Central memory CD8-positive, alpha-beta T cell (primary cell): ENCODE results near the gene TRIM8.
"Not testable (repeated sequence)": the region's sequence is repeated elsewhere in the genome, so short reads cannot be mapped to it uniquely, and the experiment has no call there.

Experiments used
- ATAC-seq: fragments of 150-1000 bp; cut with Tn5 transposase; replicated peaks from 2 replicates; pipeline ENCODE4 v1.10.0; 2022; ENCODE audit warnings: mild to moderate bottlenecking, moderate FRiP score, moderate number of reproducible peaks; ENCODE audit not compliant: poor library complexity, severe bottlenecking; ENCODE audit errors: extremely low read depth
- DNase-seq, 2 donors: peaks; one replicate each; pipeline ENCODE4 v3.0.0; 2021; ENCODE audit warnings: low spot score in 2 of 2
- H3K27ac Mint-ChIP-seq: one replicate; pipeline ENCODE4 v1.8.0; 2022; ENCODE audit warnings: low read depth, mild to moderate bottlenecking, moderate library complexity, mixed read lengths
- H3K27me3 Mint-ChIP-seq: one replicate; pipeline ENCODE4 v1.8.0; 2022; ENCODE audit warnings: mixed read lengths
- H3K36me3 Mint-ChIP-seq: one replicate; pipeline ENCODE4 v1.8.0; 2022; ENCODE audit warnings: mild to moderate bottlenecking, moderate library complexity, mixed read lengths; ENCODE audit not compliant: insufficient read depth
- H3K4me1 Mint-ChIP-seq: one replicate; pipeline ENCODE4 v1.8.0; 2022; ENCODE audit warnings: mixed read lengths
- H3K4me3 Mint-ChIP-seq: one replicate; pipeline ENCODE4 v1.8.0; 2022; ENCODE audit warnings: mild to moderate bottlenecking, moderate library complexity, mixed read lengths
- H3K9me3 Mint-ChIP-seq: one replicate; pipeline ENCODE4 v1.8.0; 2022; ENCODE audit warnings: mixed read lengths

The TRIM8 gene

GRCh38 chr10:102675666-102676533 lies 31.6 kb downstream of the TRIM8 start:
- no peak for ATAC-seq
- peaks cover 19% of the 10 kb centered on the region for H3K4me1 Mint-ChIP-seq
- no peak overlapping the region for H3K4me3 Mint-ChIP-seq

DNA sequence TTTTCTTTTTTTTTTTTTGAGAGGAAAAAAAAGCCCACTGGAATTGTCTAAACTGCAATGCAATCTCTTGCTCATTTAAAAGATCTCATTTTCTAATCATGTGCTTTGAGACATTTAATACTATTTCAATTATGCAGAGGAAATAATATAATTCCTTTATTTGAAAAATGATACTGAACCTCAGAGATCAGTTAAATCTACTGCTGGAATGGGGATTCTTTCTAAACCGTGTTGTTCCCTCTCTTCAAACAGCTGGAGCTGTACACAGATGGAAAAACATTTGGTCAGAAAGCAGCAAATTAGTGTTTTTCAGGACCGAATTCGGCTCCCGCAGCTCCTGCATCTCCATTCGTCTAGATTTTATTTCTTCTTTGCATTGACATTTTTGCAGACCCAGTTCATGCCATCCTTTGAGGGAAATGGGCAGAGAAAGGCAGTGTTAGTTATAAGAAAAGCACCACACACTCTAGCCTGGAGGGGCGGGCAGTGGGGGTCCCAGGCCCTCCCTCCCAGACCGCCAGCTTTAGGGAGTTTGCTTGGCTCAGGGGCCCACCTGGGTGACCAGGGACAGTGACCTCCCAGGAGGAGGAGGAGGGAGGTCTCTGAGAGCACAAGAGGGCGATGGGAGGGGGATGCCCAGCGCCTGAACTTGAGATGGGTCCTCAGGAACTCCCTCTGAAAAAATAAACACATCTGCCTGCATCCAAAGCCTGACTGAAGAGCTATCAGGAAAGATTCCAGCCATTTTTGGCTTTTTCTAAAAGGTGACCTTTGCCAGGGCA lies 32.4 kb downstream of the TRIM8 start:
- H3K4me3 Mint-ChIP-seq = no peak overlapping the region
- no peaks in the 10 kb centered on the region for H3K27me3 Mint-ChIP-seq
- H3K36me3 Mint-ChIP-seq = peaks cover 5% of the 10 kb centered on the region
- DNase-seq (no peak), ATAC-seq (no peak)
- H3K9me3 Mint-ChIP-seq = no peaks in the 10 kb centered on the region
- peaks cover 19% of the 10 kb centered on the region for H3K4me1 Mint-ChIP-seq
- H3K27ac Mint-ChIP-seq = no peak overlapping the region

More at GRCh38 chr10:102675666-102676533, 31.6 kb downstream of the TRIM8 start:
- Mint-ChIP-seq H3K36me3 (peaks cover 5% of the 10 kb centered on the region), H3K9me3 (no peaks in the 10 kb centered on the region), H3K27me3 (no peaks in the 10 kb centered on the region), H3K27ac (peak overlapping the region; percentile 75)
- DNase-seq = no peak

DNA sequence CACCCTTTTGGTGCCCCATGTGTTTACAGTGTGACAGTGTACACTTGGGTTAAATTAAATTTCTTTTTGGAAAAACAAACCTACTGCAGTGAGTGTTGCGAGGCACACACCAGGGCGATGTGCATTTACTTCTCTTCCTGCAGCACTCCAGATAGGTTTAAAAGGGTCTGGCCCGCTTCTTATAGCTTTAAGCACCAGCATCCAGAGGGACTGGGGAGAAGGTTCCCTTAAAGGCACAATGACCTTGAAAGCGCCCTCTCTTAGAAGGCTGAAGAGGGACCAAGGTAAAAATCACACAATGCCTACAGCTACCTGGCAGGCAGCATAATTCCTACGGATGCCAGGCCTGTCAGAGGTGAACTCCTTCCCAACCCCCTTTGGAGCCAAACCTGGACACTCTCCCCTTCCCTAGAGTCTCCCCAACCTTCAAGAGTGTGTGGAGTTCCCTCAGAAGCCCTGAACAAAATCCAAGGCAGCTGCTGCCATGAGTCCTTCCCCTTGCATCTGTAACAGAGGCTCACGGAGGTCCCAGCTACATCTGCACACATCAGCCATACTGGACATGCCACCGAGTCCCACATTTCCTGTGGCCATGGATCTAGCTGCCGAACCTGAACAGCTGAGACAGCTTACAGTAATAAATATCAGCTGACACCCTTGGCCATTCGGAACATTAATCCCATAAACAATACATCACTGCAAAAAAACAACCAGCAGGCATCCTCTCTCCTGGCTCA lies 33.2 kb downstream of the TRIM8 start:
- DNase-seq (no peak), ATAC-seq (no peak)
- Mint-ChIP-seq H3K9me3 (no peaks in the 10 kb centered on the region), H3K27ac (no peak overlapping the region), H3K36me3 (peaks cover 5% of the 10 kb centered on the region), H3K4me1 (peaks cover 25% of the 10 kb centered on the region), H3K27me3 (no peaks in the 10 kb centered on the region), H3K4me3 (no peak overlapping the region)

DNA sequence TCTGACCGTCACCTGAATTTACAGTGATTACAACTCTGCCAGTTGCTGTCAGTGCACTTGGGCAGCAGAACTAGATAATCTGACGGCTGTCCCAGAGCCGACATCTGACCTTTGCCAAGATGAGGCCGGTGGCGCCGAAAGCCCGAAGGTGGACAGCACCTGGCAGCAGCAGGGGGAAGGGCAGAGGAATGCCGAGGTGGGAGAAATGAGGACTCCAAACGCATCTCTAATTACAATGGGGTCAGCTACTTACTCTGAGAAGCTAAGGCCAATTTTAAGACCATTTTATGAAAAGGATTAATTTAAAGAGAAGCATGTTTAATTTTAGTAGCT lies 33.8 kb downstream of the TRIM8 start:
- no peaks in the 10 kb centered on the region for H3K27me3 Mint-ChIP-seq
- no peak for DNase-seq
- H3K36me3 Mint-ChIP-seq = peaks cover 5% of the 10 kb centered on the region
- ATAC-seq = no peak
- H3K9me3 Mint-ChIP-seq = no peaks in the 10 kb centered on the region
- H3K4me1 Mint-ChIP-seq = peaks cover 25% of the 10 kb centered on the region
- H3K4me3 Mint-ChIP-seq = no peak overlapping the region
- no peak overlapping the region for H3K27ac Mint-ChIP-seq

DNA sequence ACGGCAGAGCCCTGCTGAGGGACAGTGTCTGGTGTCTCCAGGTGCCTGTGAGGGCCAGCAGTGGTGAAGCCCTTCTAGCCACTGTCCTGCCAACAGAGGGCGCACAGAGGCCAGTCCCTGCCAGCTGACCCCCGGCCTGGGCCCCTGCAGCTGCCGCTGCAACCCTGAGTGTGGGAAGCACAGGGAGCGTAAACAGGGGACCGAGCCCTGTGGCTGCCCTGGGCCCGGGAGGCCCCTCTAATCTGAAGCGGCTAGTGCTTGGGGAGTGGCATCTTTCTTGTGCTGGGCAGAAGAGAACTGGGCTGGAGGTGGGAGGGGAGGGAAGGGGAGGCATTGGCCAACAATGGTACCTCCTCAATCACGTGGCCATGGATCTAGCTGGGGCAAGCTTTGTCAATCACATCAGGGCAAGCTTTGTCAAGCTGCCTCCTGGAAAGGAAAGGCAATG lies 34.6 kb downstream of the TRIM8 start:
- no peak for DNase-seq
- no peaks in the 10 kb centered on the region for H3K9me3 Mint-ChIP-seq
- no peak for ATAC-seq
- H3K36me3 Mint-ChIP-seq = peaks cover 6% of the 10 kb centered on the region
- H3K27me3 Mint-ChIP-seq = no peaks in the 10 kb centered on the region
- H3K27ac Mint-ChIP-seq = no peak overlapping the region
- H3K4me1 Mint-ChIP-seq = peaks cover 18% of the 10 kb centered on the region
- H3K4me3 Mint-ChIP-seq = no peak overlapping the region

GRCh38 chr10:102679596-102679995 lies 35.3 kb downstream of the TRIM8 start:
- Mint-ChIP-seq H3K36me3 (peaks cover 6% of the 10 kb centered on the region), H3K9me3 (no peaks in the 10 kb centered on the region), H3K27me3 (no peaks in the 10 kb centered on the region), H3K4me3 (no peak overlapping the region), H3K4me1 (peaks cover 11% of the 10 kb centered on the region), H3K27ac (no peak overlapping the region)
- ATAC-seq (no peak), DNase-seq (no peak)

GRCh38 chr10:102681696-102682095 lies 37.4 kb downstream of the TRIM8 start:
- no peak for ATAC-seq
- Mint-ChIP-seq H3K27ac (no peak overlapping the region), H3K36me3 (peaks cover 9% of the 10 kb centered on the region), H3K4me3 (no peak overlapping the region), H3K4me1 (peaks cover 6% of the 10 kb centered on the region), H3K9me3 (no peaks in the 10 kb centered on the region), H3K27me3 (no peaks in the 10 kb centered on the region)
- DNase-seq = no peak

- no peaks in the 10 kb centered on the region for H3K9me3 Mint-ChIP-seq
Measured at GRCh38 chr10:102682416-102682815, 38.1 kb downstream of the TRIM8 start.

DNA sequence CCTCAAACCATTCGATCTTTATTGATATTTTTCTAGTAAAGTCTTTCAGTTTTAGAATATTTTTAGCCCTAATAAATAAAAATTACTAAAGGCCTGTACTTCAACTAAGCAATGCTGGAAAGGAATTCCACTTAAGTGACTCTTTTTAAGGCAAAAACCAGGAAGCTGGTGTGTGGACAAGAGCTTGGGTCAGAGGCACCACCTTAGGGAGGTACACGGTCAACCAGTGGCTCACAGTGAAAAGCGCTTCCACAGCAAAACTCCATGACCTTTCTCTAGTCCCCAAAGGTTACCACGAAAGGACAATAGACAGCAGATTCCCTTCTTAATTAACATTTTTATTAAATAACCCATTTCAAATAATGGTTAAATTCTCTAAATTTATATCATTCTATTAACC lies 38.7 kb downstream of the TRIM8 start:
- DNase-seq (no peak), ATAC-seq (no peak)
- Mint-ChIP-seq H3K4me1 (peaks cover 6% of the 10 kb centered on the region), H3K36me3 (peaks cover 6% of the 10 kb centered on the region), H3K27ac (no peak overlapping the region), H3K9me3 (no peaks in the 10 kb centered on the region), H3K4me3 (no peak overlapping the region), H3K27me3 (no peaks in the 10 kb centered on the region)

More at GRCh38 chr10:102682416-102682815, 38.1 kb downstream of the TRIM8 start:
- Mint-ChIP-seq H3K27me3 (no peaks in the 10 kb centered on the region), H3K27ac (no peak overlapping the region), H3K4me1 (peaks cover 6% of the 10 kb centered on the region), H3K36me3 (peaks cover 8% of the 10 kb centered on the region), H3K4me3 (no peak overlapping the region)
- DNase-seq (no peak), ATAC-seq (no peak)

DNA sequence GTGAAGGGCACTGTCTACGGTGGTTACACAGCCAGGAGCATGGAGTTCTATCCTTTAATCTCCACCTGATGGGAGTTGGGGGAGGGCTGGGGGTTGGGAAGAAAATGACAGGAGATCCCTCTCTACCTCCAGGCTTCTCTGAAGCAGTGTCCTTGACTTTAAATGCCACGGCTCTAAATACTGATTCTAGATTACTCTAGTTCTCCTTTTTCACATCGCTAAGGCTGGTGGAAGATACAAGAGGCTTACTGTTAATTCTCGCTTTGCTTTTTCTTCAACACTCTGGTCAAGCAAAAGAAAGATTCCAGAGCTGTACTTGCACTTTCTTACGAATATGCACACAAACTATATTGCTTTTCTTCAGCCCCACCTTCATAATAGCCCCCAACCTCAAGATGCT lies 39.5 kb downstream of the TRIM8 start:
- Mint-ChIP-seq H3K36me3 (peaks cover 6% of the 10 kb centered on the region), H3K4me1 (peaks cover 6% of the 10 kb centered on the region), H3K27me3 (no peaks in the 10 kb centered on the region), H3K9me3 (no peaks in the 10 kb centered on the region), H3K4me3 (no peak overlapping the region), H3K27ac (no peak overlapping the region)
- ATAC-seq (no peak), DNase-seq (no peak)

DNA sequence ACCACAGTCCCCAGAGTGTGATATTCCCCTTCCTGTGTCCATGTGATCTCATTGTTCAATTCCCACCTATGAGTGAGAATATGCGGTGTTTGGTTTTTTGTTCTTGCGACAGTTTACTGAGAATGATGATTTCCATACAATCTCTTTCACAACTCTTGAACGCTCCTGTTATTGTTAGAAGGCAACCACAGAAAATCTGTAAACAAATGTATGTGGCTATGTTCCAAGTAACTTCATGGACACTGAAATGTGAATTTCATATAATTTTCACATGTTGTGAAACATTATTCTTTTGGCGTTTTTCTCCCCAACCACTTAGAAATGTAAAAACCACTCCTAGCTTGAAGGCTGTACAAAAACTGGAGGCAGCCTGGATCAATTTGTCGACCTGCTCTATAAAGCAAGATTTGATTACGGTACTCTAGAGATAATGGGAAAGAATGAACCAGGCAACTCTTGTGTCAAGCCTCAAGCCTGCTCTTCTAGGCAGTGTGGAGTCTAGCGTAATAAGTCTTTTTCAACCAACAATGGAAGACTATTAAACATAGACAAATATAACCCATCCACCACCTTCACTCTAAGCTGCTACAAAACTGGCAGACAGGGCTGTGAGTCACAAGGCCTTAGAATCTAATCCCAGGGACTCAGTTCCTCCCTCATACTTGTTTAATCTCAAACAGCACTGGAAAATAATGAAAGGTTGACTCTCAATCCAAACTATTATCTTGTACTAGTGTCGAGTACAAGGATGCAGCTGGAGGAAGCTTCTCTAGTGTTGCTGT lies 47.2 kb downstream of the TRIM8 start:
- Mint-ChIP-seq H3K9me3 (no peaks in the 10 kb centered on the region), H3K4me3 (no peak overlapping the region), H3K27me3 (no peaks in the 10 kb centered on the region), H3K4me1 (no peaks in the 10 kb centered on the region), H3K36me3 (peaks cover 13% of the 10 kb centered on the region), H3K27ac (no peak overlapping the region)
- ATAC-seq (no peak), DNase-seq (no peak)

DNA sequence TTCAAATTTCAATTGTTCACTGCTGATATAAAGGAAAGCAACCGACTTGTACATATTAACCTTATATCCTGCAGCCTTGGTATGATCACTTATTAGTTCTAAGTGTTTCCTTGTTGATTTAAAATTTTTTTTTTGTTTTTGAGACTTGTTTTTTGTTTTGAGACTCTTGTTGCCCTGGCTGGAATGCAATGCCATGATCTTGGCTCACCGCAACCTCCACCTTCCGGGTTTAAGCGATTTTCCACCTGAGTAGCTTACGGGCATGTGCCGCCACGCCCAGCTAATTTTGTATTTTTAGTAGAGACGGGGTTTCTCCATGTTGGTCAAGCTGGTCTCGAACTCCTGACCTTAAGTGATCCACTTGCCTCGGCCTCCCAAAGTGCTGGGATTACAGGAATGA lies 51.1 kb downstream of the TRIM8 start:
- not testable (repeated sequence) for H3K27me3 Mint-ChIP-seq, DNase-seq, H3K4me3 Mint-ChIP-seq, H3K4me1 Mint-ChIP-seq, ATAC-seq, H3K27ac Mint-ChIP-seq, H3K9me3 Mint-ChIP-seq
- peaks cover 29% of the 10 kb centered on the region for H3K36me3 Mint-ChIP-seq
